Measurements from ENCODE around the gene FGFR3.

Gene FGFR3

GRCh38 chr4:1758306-1759121 lies 34.6 kb upstream of the FGFR3 start:
- no peaks in the 10 kb centered on the region for H3K9me3 ChIP-seq
- no peaks in the 10 kb centered on the region for H3K36me3 ChIP-seq
- H3K27me3 ChIP-seq: no peaks in the 10 kb centered on the region
- H3K4me3 ChIP-seq (ENCODE audit: low read depth, low read length): no peak overlapping the region
- no peak for TF ChIP-seq CTCF (IDR thresholded peaks at IDR 0.05; ENCODE audit: low read depth, low read length)
- no peak for DNase-seq
- peaks cover 6% of the 10 kb centered on the region for H3K4me1 ChIP-seq

GRCh38 chr4:1759170-1759817 lies 33.8 kb upstream of the FGFR3 start:
- no peak for DNase-seq
- TF ChIP-seq CTCF (IDR thresholded peaks at IDR 0.05; ENCODE audit: low read depth, low read length): no peak
- Histone ChIP-seq H3K4me3 (ENCODE audit: low read depth, low read length) (no peak overlapping the region), H3K27me3 (no peaks in the 10 kb centered on the region), H3K36me3 (no peaks in the 10 kb centered on the region), H3K4me1 (no peaks in the 10 kb centered on the region; the same call in 1 of the 2 replicates), H3K9me3 (no peaks in the 10 kb centered on the region)

GRCh38 chr4:1759818-1760223 lies 33.3 kb upstream of the FGFR3 start:
- no peaks in the 10 kb centered on the region for H3K4me1 ChIP-seq

GRCh38 chr4:1760521-1761071 lies 32.5 kb upstream of the FGFR3 start:
- TF ChIP-seq CTCF (IDR thresholded peaks at IDR 0.05; ENCODE audit: low read depth, low read length): no peak

More at GRCh38 chr4:1759818-1760223, 33.3 kb upstream of the FGFR3 start:
- Histone ChIP-seq H3K36me3 (no peaks in the 10 kb centered on the region), H3K9me3 (no peaks in the 10 kb centered on the region), H3K27me3 (no peaks in the 10 kb centered on the region), H3K4me3 (ENCODE audit: low read depth, low read length) (no peak overlapping the region)
- no peak for DNase-seq
- TF ChIP-seq CTCF (IDR thresholded peaks at IDR 0.05; ENCODE audit: low read depth, low read length): no peak

GRCh38 chr4:1761130-1761689 lies 31.9 kb upstream of the FGFR3 start:
- no peak for DNase-seq
- Histone ChIP-seq H3K9me3 (no peaks in the 10 kb centered on the region), H3K36me3 (no peaks in the 10 kb centered on the region), H3K4me1 (no peaks in the 10 kb centered on the region), H3K27me3 (no peaks in the 10 kb centered on the region), H3K4me3 (ENCODE audit: low read depth, low read length) (no peak overlapping the region)
- no peak for TF ChIP-seq CTCF (IDR thresholded peaks at IDR 0.05; ENCODE audit: low read depth, low read length)

More at GRCh38 chr4:1760521-1761071, 32.5 kb upstream of the FGFR3 start:
- Histone ChIP-seq H3K4me3 (ENCODE audit: low read depth, low read length) (no peak overlapping the region), H3K4me1 (no peaks in the 10 kb centered on the region), H3K27me3 (no peaks in the 10 kb centered on the region), H3K36me3 (no peaks in the 10 kb centered on the region), H3K9me3 (no peaks in the 10 kb centered on the region)
- no peak for DNase-seq
